ENCODE data around the gene REG1A.

Gene REG1A

DNA sequence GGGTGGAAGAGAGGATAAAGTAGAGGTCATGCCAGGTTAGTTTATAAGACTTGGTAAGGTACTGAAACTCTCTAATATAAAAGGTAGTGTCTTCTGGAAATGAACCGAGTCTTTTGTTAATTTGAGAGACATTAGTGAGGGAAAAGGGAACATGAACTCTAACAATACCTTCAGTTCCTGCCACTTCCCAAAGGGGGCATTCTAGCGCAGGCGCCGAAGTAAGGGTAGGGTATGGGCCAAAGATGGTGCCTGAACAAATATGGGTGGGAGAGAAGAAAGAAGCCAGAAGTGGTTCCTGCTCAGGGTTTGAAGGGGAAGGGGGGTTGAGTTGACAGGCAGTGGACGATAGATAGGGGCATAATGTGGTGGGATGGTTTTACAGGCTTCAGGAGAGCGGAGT lies 22.4 kb upstream of the REG1A start:
- no peaks in the 10 kb centered on the region for H3K79me2 ChIP-seq (ENCODE audit: insufficient read depth, low read length)
- no peak for TF ChIP-seq EZH2 (IDR thresholded peaks at IDR 0.05; ENCODE audit: borderline replicate concordance, low read length)
- no peak overlapping the region for H3K9ac ChIP-seq (ENCODE audit: low read length)
- H3F3A ChIP-seq (ENCODE audit: insufficient read depth, low read length) = no peaks in the 10 kb centered on the region
- no peak overlapping the region for H3K27ac ChIP-seq (ENCODE audit: low read depth, low read length, poor library complexity, severe bottlenecking)
- H3K9me3 ChIP-seq (ENCODE audit: low read length) = peaks cover 4% of the 10 kb centered on the region; the same call in 1 of the 2 replicates
- H3K27me3 ChIP-seq (ENCODE audit: insufficient read depth, low read length) = no peaks in the 10 kb centered on the region
- H3K4me2 ChIP-seq (ENCODE audit: low read length) = no peak overlapping the region
- H4K20me1 ChIP-seq (ENCODE audit: insufficient read depth, low read length) = no peaks in the 10 kb centered on the region
- H3K9me2 ChIP-seq (ENCODE audit: low read depth, low read length) = no peaks in the 10 kb centered on the region
- H3K4me3 ChIP-seq (ENCODE audit: low read depth, low read length, poor library complexity, severe bottlenecking) = no peak overlapping the region
- H3K36me3 ChIP-seq (ENCODE audit: insufficient read depth, low read length) = no peaks in the 10 kb centered on the region
- H2AFZ ChIP-seq (ENCODE audit: low read length) = no peak overlapping the region
- no peaks in the 10 kb centered on the region for H3K4me1 ChIP-seq (ENCODE audit: insufficient read depth, low read length, severe bottlenecking)

DNA sequence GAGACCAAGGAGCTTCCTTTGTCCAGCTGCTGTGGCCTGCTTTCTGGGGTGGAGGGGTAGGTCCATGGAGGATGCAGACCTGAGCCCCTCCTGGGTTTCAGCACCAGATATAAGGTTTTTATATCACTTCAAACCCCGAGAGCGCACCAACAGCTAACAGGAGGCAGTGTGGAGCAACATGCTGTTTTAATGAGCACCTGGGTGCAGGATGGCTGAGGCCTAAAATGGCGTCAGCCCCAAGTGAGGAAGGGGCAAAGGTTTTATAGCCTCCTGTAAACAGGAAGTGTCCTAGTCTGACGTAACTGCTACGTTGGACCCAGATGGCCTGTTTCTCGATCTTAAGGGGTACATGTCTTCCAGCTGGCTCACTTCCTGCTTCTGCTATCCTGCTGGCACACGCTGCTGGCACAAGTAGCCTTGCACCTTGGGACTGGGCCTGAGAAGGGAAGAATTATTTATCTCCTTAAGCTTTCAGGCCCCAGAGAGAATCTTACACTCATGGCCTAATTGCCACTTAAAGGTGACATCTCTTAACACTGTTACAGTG lies 21.1 kb upstream of the REG1A start:
- no peaks in the 10 kb centered on the region for H3K36me3 ChIP-seq (ENCODE audit: insufficient read depth, low read length)
- no peak overlapping the region for H3K4me2 ChIP-seq (ENCODE audit: low read length)
- no peaks in the 10 kb centered on the region for H3K79me2 ChIP-seq (ENCODE audit: insufficient read depth, low read length)
- no peak overlapping the region for H3K4me3 ChIP-seq (ENCODE audit: low read depth, low read length, poor library complexity, severe bottlenecking)
- no peak overlapping the region for H2AFZ ChIP-seq (ENCODE audit: low read length)
- no peak overlapping the region for H3K9ac ChIP-seq (ENCODE audit: low read length)
- TF ChIP-seq, protein P1, sequence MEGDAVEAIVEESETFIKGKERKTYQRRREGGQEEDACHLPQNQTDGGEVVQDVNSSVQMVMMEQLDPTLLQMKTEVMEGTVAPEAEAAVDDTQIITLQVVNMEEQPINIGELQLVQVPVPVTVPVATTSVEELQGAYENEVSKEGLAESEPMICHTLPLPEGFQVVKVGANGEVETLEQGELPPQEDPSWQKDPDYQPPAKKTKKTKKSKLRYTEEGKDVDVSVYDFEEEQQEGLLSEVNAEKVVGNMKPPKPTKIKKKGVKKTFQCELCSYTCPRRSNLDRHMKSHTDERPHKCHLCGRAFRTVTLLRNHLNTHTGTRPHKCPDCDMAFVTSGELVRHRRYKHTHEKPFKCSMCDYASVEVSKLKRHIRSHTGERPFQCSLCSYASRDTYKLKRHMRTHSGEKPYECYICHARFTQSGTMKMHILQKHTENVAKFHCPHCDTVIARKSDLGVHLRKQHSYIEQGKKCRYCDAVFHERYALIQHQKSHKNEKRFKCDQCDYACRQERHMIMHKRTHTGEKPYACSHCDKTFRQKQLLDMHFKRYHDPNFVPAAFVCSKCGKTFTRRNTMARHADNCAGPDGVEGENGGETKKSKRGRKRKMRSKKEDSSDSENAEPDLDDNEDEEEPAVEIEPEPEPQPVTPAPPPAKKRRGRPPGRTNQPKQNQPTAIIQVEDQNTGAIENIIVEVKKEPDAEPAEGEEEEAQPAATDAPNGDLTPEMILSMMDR (IDR thresholded peaks at IDR 0.05; ENCODE audit: low read length) = no peak
- no peak for TF ChIP-seq EZH2 (IDR thresholded peaks at IDR 0.05; ENCODE audit: borderline replicate concordance, low read length)
- peaks cover 4% of the 10 kb centered on the region; the same call in 1 of the 2 replicates for H3K9me3 ChIP-seq (ENCODE audit: low read length)
- no peaks in the 10 kb centered on the region for H3K4me1 ChIP-seq (ENCODE audit: insufficient read depth, low read length, severe bottlenecking)
- no peaks in the 10 kb centered on the region for H3K27me3 ChIP-seq (ENCODE audit: insufficient read depth, low read length)
- no peak overlapping the region for H3K27ac ChIP-seq (ENCODE audit: low read depth, low read length, poor library complexity, severe bottlenecking)
- H4K20me1 ChIP-seq (ENCODE audit: insufficient read depth, low read length) = no peaks in the 10 kb centered on the region
- no peaks in the 10 kb centered on the region for H3K9me2 ChIP-seq (ENCODE audit: low read depth, low read length)
- no peaks in the 10 kb centered on the region for H3F3A ChIP-seq (ENCODE audit: insufficient read depth, low read length)

DNA sequence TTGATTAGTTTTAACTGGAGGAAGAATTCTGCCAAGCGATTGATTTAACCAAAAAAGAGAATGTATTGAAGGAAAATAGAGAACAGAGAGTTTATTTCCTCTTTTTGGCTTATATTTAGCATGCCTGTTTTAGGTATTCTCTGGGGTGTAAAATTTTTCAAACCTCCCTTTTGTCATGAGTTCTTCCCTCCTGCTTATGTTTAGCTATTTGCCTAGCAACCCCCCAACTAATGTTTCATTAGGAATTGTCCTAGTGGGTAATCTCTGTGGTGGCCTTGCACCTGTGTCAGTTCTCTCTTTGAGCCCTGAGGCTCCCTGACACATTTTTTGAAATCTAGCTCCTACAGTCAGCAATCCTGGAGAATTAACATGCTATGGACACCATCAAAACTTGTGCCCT lies 20.0 kb upstream of the REG1A start:
- Histone ChIP-seq H3K79me2 (ENCODE audit: insufficient read depth, low read length) (no peaks in the 10 kb centered on the region), H3K4me3 (ENCODE audit: low read depth, low read length, poor library complexity, severe bottlenecking) (no peak overlapping the region), H2AFZ (ENCODE audit: low read length) (no peak overlapping the region), H3K27ac (ENCODE audit: low read depth, low read length, poor library complexity, severe bottlenecking) (no peak overlapping the region), H3K9ac (ENCODE audit: low read length) (no peak overlapping the region), H4K20me1 (ENCODE audit: insufficient read depth, low read length) (no peaks in the 10 kb centered on the region), H3K9me2 (ENCODE audit: low read depth, low read length) (no peaks in the 10 kb centered on the region), H3K4me2 (ENCODE audit: low read length) (no peak overlapping the region), H3K9me3 (ENCODE audit: low read length) (peaks cover 4% of the 10 kb centered on the region; the same call in 1 of the 2 replicates), H3F3A (ENCODE audit: insufficient read depth, low read length) (no peaks in the 10 kb centered on the region), H3K27me3 (ENCODE audit: insufficient read depth, low read length) (no peaks in the 10 kb centered on the region), H3K4me1 (ENCODE audit: insufficient read depth, low read length, severe bottlenecking) (no peaks in the 10 kb centered on the region), H3K36me3 (ENCODE audit: insufficient read depth, low read length) (no peaks in the 10 kb centered on the region)
- TF ChIP-seq, protein P1 (IDR thresholded peaks at IDR 0.05; ENCODE audit: low read length) = no peak
- no peak for TF ChIP-seq EZH2 (IDR thresholded peaks at IDR 0.05; ENCODE audit: borderline replicate concordance, low read length)

DNA sequence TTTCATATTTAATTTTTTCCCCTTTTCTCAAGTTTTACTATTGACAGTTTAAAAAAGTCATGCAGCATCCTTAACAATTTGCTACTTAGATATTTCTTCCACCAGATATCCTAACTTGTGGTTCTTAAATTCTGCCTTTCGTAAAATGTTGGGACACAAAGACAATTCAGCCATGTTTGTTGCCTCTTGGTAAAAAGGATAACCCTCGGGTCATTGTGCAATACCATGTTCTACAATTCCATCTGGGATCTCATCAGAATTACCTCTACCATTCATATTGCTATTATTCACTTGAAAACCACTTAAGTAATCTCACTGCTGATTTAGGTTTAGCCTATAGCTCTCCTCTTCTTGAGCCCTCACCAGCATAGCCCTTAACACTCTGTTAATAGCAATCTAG lies 19.3 kb upstream of the REG1A start:
- Histone ChIP-seq H3K4me3 (ENCODE audit: low read depth, low read length, poor library complexity, severe bottlenecking) (no peak overlapping the region), H3K4me1 (ENCODE audit: insufficient read depth, low read length, severe bottlenecking) (no peaks in the 10 kb centered on the region), H3K4me2 (ENCODE audit: low read length) (no peak overlapping the region), H3K9me3 (ENCODE audit: low read length) (peaks cover 4% of the 10 kb centered on the region; the same call in 1 of the 2 replicates), H3K27me3 (ENCODE audit: insufficient read depth, low read length) (no peaks in the 10 kb centered on the region), H3K79me2 (ENCODE audit: insufficient read depth, low read length) (no peaks in the 10 kb centered on the region), H4K20me1 (ENCODE audit: insufficient read depth, low read length) (no peaks in the 10 kb centered on the region), H3K36me3 (ENCODE audit: insufficient read depth, low read length) (no peaks in the 10 kb centered on the region), H2AFZ (ENCODE audit: low read length) (no peak overlapping the region), H3F3A (ENCODE audit: insufficient read depth, low read length) (no peaks in the 10 kb centered on the region), H3K27ac (ENCODE audit: low read depth, low read length, poor library complexity, severe bottlenecking) (no peak overlapping the region), H3K9me2 (ENCODE audit: low read depth, low read length) (no peaks in the 10 kb centered on the region), H3K9ac (ENCODE audit: low read length) (no peak overlapping the region)
- TF ChIP-seq EZH2 (IDR thresholded peaks at IDR 0.05; ENCODE audit: borderline replicate concordance, low read length) = no peak
- TF ChIP-seq, protein P1 (IDR thresholded peaks at IDR 0.05; ENCODE audit: low read length) = no peak
